ENCODE measurements around the gene ACADSB.
A peak's percentile ranks its signal among the peaks of the same experiment; 100 is the strongest.

ACADSB gene

DNA sequence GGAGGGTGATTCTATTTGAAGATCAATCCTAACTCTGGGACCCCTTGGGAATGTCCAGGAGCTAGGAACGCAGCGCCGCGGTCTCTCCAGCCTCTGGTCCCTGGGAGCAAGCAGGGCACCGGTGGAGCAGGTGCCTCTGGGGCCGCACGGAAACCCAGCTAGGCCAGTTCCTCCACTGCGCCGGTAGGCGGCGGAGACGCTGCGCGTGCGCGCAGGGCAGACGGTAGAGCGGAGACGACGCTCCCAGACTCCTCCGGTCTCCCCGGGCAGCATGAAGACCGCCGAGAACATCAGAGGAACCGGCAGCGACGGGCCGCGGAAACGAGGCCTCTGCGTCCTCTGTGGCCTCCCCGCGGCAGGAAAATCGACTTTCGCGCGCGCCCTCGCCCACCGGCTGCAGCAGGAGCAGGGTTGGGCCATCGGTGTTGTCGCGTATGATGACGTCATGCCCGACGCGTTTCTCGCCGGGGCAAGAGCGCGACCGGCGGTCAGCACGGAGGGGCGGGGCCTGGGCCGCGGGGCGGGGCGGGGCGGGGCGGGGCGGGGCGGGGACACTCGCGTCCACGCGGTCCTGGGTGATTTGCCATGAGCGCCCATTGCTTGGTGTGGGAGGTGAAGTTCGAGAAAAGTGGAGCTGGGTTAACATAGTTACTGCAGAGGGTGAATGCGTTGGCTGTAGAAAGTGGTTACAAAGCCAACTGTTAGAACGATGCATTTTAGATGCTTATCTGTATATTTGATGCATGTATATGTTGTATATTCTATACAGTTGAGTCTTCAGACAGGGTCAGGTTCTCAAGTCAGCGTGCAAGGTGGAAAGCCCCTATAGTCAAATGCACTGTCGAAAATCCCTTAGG is 28.4 kb upstream of the ACADSB start, which contains the start of gene PSTK:
Gene PSTK (plus strand): TSS at position 193 of the 857 bp plus-strand sequence. CDS start 79 bp downstream, at position 272.
- peak within 1 kb of the TSS; percentile 85 for H3K4me3 ChIP-seq (ENCODE audit: low read depth, low read length)
- peak; percentile 98 for TF ChIP-seq CTCF (IDR thresholded peaks at IDR 0.05; ENCODE audit: insufficient read depth, low read depth, low read length, missing control alignments)
- DNase-seq (ENCODE audit: low read depth), result peak; percentile 96

DNA sequence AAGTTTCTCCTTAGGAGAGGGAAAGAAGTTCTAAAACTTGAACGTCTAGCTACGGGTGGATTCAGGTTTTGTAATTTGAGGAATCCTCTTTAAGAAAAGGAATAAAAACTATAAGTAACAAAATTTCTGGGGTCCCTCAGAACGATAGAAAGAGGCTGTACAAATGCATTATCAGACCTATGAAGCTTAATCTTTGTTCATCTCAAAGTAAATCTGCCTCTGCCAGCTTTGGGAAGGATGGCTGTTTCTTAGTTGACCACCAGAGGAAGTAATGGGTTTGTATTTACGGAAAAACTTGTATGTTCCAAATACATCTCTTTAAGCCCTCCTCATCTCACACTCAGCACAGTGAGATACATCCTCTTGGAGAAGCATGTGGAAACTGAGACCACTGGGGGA is 27.7 kb upstream of the ACADSB start:
- peak overlapping the region; percentile 85 for H3K4me3 ChIP-seq (ENCODE audit: low read depth, low read length)
- peak; percentile 43 for DNase-seq (ENCODE audit: low read depth)
- peak; percentile 22 for TF ChIP-seq CTCF (IDR thresholded peaks at IDR 0.05; ENCODE audit: insufficient read depth, low read depth, low read length, missing control alignments)

- no peak overlapping the region for H3K4me3 ChIP-seq (ENCODE audit: low read depth, low read length)
- TF ChIP-seq CTCF (IDR thresholded peaks at IDR 0.05; ENCODE audit: insufficient read depth, low read depth, low read length, missing control alignments), result no peak
- DNase-seq (ENCODE audit: low read depth), result no peak
Measured at GRCh38 chr10:122983898-122984297, 24.9 kb upstream of the ACADSB start.

DNA sequence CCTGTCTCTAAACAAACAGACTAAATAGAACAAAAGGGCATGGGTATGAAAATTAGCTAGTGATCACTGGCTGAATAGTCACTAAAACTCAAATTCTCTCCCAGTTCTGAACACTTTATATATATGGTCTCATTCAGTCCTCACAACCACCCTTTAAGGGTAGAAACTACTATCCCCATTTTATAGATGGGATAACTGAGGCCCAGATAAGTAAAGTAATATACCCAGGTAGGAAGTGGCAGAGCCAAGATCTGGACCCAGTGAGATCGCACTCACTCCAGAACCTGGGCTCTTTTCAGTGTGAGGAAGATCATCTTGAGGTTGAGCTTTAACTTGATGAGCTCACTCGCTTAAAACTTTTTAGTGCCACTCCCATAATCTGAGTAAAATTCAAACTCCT is 24.1 kb upstream of the ACADSB start:
- TF ChIP-seq CTCF (IDR thresholded peaks at IDR 0.05; ENCODE audit: insufficient read depth, low read depth, low read length, missing control alignments), result no peak
- no peak for DNase-seq (ENCODE audit: low read depth)

DNA sequence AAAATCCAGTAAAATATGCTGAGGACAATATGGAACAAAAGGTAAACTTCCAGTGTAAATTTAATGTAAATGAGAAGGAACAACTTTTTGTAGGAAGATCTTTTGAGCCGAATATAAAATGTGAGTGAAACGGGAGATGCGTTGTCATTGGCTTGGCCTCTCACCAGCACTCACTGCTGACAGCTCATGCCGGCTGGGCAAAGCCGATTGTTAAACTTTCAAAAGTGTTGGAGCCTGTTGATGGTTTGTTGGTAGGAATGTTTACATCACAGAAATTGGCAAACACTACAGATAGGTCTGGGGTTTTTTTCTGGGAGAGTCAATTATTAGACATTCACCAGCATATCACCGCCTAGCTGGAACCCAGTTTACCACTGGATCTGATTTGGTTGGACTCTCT is 22.5 kb upstream of the ACADSB start:
- no peak for DNase-seq (ENCODE audit: low read depth)
- no peak for TF ChIP-seq CTCF (IDR thresholded peaks at IDR 0.05; ENCODE audit: insufficient read depth, low read depth, low read length, missing control alignments)
- no peak overlapping the region for H3K4me3 ChIP-seq (ENCODE audit: low read depth, low read length)

More for the DNA sequence above, 24.1 kb upstream of the ACADSB start:
- no peak overlapping the region for H3K4me3 ChIP-seq (ENCODE audit: low read depth, low read length)

DNA sequence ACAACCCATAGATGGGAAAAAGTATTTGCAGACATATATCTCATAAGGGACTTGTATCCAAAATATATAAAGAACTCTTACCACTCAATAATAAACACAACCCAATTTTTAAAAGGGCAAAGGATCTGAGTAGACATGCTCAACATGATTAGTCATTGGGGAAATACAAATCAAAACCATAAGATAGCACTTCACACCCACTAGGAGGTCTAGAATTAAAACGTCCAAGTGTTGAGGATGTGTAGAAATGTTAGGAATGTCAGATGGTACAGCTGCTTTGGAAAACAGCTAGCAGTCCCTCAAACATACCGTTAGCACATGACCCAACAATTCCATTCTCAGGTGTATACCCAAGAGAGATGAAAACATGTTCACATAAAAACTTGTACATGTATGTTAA is 20.3 kb upstream of the ACADSB start:
- no peak overlapping the region for H3K4me3 ChIP-seq (ENCODE audit: low read depth, low read length)
- DNase-seq (ENCODE audit: low read depth), result no peak
- TF ChIP-seq CTCF (IDR thresholded peaks at IDR 0.05; ENCODE audit: insufficient read depth, low read depth, low read length, missing control alignments), result no peak

Measured in GM12865 (cell line).